Vagina (tissue), 2 donors: Measurements from ENCODE around the gene UBN1. TPM values are rescaled to one million over a fixed set of nuclear protein-coding genes. Genes with fewer than 3 reads are reported as not detected.
"Not testable (repeated sequence)": the region's sequence is repeated elsewhere in the genome, so short reads cannot be mapped to it uniquely, and the experiment has no call there.

Experiments
- DNase-seq, 2 donors: peaks; one replicate each; pipeline ENCODE4 v3.0.0-alpha.2; 2017; ENCODE audit errors: extremely low spot score in 2 of 2
- H3K27ac ChIP-seq: fragments of 200-600 bp; sonication (generic); one replicate; pipeline ENCODE4 v1.5.1; 2019
- H3K27me3 ChIP-seq: fragments of 200-600 bp; sonication (generic); one replicate; pipeline ENCODE4 v1.5.1; 2019
- H3K36me3 ChIP-seq, 2 donors: fragments of 200-600 bp; sonication (generic); one replicate each; pipeline ENCODE4 v1.5.1; 2017 to 2019
- H3K4me1 ChIP-seq: fragments of 200-600 bp; sonication (generic); one replicate; pipeline ENCODE4 v1.5.1; 2019
- H3K4me3 ChIP-seq, 2 donors: fragments of 200-600 bp; sonication (generic); 1 replicate in 1 of 2; 2 replicates in 1 of 2; pipeline ENCODE4 v1.5.1; 2016 to 2019
- H3K9me3 ChIP-seq: fragments of 200-600 bp; sonication (generic); one replicate; pipeline ENCODE4 v1.5.1; 2019
- CTCF ChIP-seq, 3 experiments: fragments of 450-650 bp in 2 of 3; fragments of 200-600 bp in 1 of 3; sonication (generic) in 1 of 3; IDR thresholded peaks; one replicate each; pipeline ENCODE4 v1.5.1; 2017 to 2019; ENCODE audit warnings: antibody characterized with exemption in 3 of 3, mild to moderate bottlenecking in 2 of 3, moderate library complexity in 2 of 3
- POLR2A ChIP-seq, 2 donors: fragments of 450-650 bp; IDR thresholded peaks; one replicate each; pipeline ENCODE4 v1.6.1; 2017; ENCODE audit warnings: antibody characterized with exemption in 2 of 2, mild to moderate bottlenecking in 2 of 2, moderate library complexity in 2 of 2
- POLR2AphosphoS5 ChIP-seq, 2 donors: sonication (generic); formaldehyde crosslinking; IDR thresholded peaks; one replicate each; pipeline ENCODE4 v1.9.0; 2017; ENCODE audit warnings: antibody characterized with exemption in 2 of 2, mild to moderate bottlenecking in 2 of 2, low read depth in 1 of 2; ENCODE audit not compliant: insufficient read depth in 1 of 2
- intact Hi-C: fragments of 100-400 bp; cut with DNase I; formaldehyde crosslinking; loops from one replicate; pipeline ENCODE4 v1.15.1; 2023
- total RNA-seq: library from RNA; depleted of rRNA; stranded (reverse); fragments of >200 nt; gene quantifications from one replicate; pipeline ENCODE4 v1.2.3, GENCODE V29; 2016

The UBN1 gene
- total RNA-seq, 1 donor from 2014 or later, result 17.2 TPM

DNA sequence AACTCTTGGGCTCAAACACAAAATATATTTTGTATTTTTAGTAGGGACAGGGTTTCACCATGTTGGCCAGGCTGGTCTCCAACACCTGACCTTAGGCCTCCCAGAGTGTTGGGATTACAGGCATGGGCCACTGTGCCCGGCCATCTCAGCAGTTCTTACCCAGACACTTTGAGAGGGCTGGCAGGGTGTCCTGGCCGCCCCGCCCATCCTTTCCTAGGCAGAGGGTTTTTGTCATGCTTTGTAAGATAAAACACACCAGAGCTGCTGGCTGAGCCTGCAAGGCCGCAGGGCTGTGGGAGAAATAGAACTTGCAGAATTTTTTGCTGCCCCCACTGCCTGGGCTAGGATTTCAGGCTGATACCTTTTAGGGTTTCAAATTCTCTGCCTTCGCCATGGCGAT, 80.9 kb downstream of the UBN1 start:
- Histone ChIP-seq H3K9me3 (no peaks in the 10 kb centered on the region), H3K4me3 (no peak overlapping the region), H3K27ac (peak overlapping the region; percentile 33), H3K4me1 (peaks cover 66% of the 10 kb centered on the region), H3K27me3 (no peaks in the 10 kb centered on the region), H3K36me3 (peaks cover 0 to 16% of the 10 kb centered on the region in 2 donors)
- intact Hi-C loops, result no loop called here
- no peak for DNase-seq
- no peak for TF ChIP-seq POLR2A (IDR thresholded peaks at IDR 0.05)
- no peak for TF ChIP-seq POLR2AphosphoS5 (IDR thresholded peaks at IDR 0.05; ENCODE audit: insufficient read depth in 1 of 2, low read depth in 1 of 2)
- TF ChIP-seq CTCF (IDR thresholded peaks at IDR 0.05), result no peak

DNA sequence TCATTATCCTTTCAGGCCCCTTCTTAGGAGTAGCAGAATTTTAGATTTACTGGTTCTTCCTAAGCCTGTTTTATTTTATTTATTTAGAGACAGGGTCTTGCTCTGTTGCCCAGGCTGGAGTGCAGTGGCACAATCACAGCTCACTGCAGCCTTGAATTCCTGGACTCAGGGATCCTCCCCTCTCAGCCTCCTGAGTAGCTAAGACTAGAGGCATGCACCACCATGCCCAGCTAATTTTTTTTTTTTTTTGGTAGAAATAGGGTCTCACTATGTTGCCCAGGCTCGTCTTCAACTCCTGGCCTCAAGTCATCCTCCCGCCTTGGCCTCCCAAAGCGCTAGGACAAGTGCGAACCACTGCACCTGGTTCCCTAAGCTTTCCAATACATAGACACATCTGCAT, 82.3 kb downstream of the UBN1 start:
- intact Hi-C loops, H3K27ac ChIP-seq, DNase-seq, H3K27me3 ChIP-seq, H3K4me3 ChIP-seq, H3K9me3 ChIP-seq: not testable (repeated sequence)
- Histone ChIP-seq H3K4me1 (peaks cover 66% of the 10 kb centered on the region), H3K36me3 (peaks cover 0 to 13% of the 10 kb centered on the region in 2 donors)

DNA sequence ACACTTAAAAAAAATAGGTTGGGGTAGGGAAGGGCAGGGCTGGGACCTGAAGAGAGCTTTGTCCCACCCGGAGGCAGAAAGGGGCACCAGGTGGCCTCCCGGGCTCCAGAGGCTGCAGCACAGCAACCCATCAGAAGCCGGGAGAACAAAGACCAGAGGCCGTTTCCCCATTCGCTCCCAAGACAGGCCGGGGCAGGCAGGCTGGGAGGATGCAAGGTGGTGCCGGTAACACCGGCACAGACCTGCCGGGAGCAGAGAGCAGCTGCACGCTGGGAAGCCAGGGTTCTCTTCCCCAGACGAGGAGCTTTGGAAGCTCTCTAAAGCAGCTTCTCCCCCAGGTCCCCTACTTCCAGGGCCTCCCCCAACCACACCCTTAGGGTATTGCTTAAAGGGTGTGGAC, 84.1 kb downstream of the UBN1 start:
- H3K27me3 ChIP-seq, result no peaks in the 10 kb centered on the region
- peak overlapping the region; percentile 53 for H3K27ac ChIP-seq
- H3K4me1 ChIP-seq, result peaks cover 68% of the 10 kb centered on the region
- intact Hi-C loops, result no loop called here
- peaks cover 0 to 13% of the 10 kb centered on the region in 2 donors for H3K36me3 ChIP-seq
- no peaks in the 10 kb centered on the region for H3K9me3 ChIP-seq
- TF ChIP-seq CTCF (IDR thresholded peaks at IDR 0.05), result no peak
- TF ChIP-seq POLR2AphosphoS5 (IDR thresholded peaks at IDR 0.05; ENCODE audit: insufficient read depth in 1 of 2, low read depth in 1 of 2), result no peak
- no peak for TF ChIP-seq POLR2A (IDR thresholded peaks at IDR 0.05)
- no peak overlapping the region for H3K4me3 ChIP-seq
- DNase-seq, result no peak

Other genes with a start within 250 kb of the UBN1 start
- 16.9 TPM for gene UBALD1, start 232.6 kb upstream of the UBN1 start, total RNA-seq
- gene MGRN1, start 222.7 kb upstream of the UBN1 start, total RNA-seq, result 40.8 TPM
- gene NUDT16L1, start 153.9 kb upstream of the UBN1 start, total RNA-seq, result 28.5 TPM
- gene ANKS3, start 113.2 kb upstream of the UBN1 start, total RNA-seq, result 25.3 TPM
- gene DNAAF8, start 112.9 kb upstream of the UBN1 start, total RNA-seq, result not detected
- gene ZNF500, start 80.3 kb upstream of the UBN1 start, total RNA-seq, result 11.0 TPM
- not detected for gene SEPTIN12, start 59.1 kb upstream of the UBN1 start, total RNA-seq
- gene SMIM22, start 52.1 kb upstream of the UBN1 start, total RNA-seq, result not detected
- gene ROGDI, start 44.8 kb upstream of the UBN1 start, total RNA-seq, result 14.0 TPM
- gene GLYR1, start 193 bp upstream of the UBN1 start, total RNA-seq, result 51.6 TPM
- 391 TPM for gene PPL, start 89.7 kb downstream of the UBN1 start, total RNA-seq
- 0.49 TPM for gene SEC14L5, start 110.8 kb downstream of the UBN1 start, total RNA-seq
- gene NAGPA, start 186.5 kb downstream of the UBN1 start, total RNA-seq, result 9.8 TPM
- gene C16orf89, start 218.5 kb downstream of the UBN1 start, total RNA-seq, result 4.4 TPM
- gene ALG1, start 224.4 kb downstream of the UBN1 start, total RNA-seq, result 22.8 TPM